Lung (tissue), 12 donors: ENCODE data around the gene BAIAP2. TPM values are rescaled to one million over a fixed set of nuclear protein-coding genes. Genes with fewer than 3 reads are reported as not detected.

ENCODE experiments used
- ATAC-seq: fragments of 200-7000 bp; cut with Tn5 transposase; one replicate; pipeline ENCODE4 v1.9.1; 2020; ENCODE audit warnings: moderate number of reproducible peaks; ENCODE audit not compliant: insufficient read depth, low FRiP score
- DNase-seq, 3 donors: peaks; one replicate each; pipeline ENCODE4 v3.0.0-alpha.2; 2013 to 2017
- H3K27ac ChIP-seq, 2 donors: one replicate each; pipeline ENCODE4 v1.5.1; 2013; ENCODE audit warnings: mild to moderate bottlenecking in 2 of 2, moderate library complexity in 2 of 2, control low read depth in 1 of 2, inconsistent platforms in 1 of 2, low read depth in 1 of 2, low read length in 1 of 2
- H3K27me3 ChIP-seq, 3 donors: one replicate each; pipeline ENCODE4 v1.5.1; 2013; ENCODE audit warnings: low read length in 2 of 3; ENCODE audit not compliant: control insufficient read depth in 3 of 3, insufficient read depth in 3 of 3
- H3K36me3 ChIP-seq, 4 donors: one replicate each; pipeline ENCODE4 v1.5.1; 2013; ENCODE audit warnings: low read length in 4 of 4, mild to moderate bottlenecking in 1 of 4, moderate library complexity in 1 of 4; ENCODE audit not compliant: control insufficient read depth in 4 of 4, insufficient read depth in 4 of 4
- H3K4me1 ChIP-seq, 5 donors: one replicate each; pipeline ENCODE4 v1.5.1; 2013; ENCODE audit warnings: low read length in 5 of 5, mild to moderate bottlenecking in 2 of 5, moderate library complexity in 1 of 5; ENCODE audit not compliant: control insufficient read depth in 5 of 5, insufficient read depth in 5 of 5
- H3K4me3 ChIP-seq: one replicate; pipeline ENCODE4 v1.5.1; 2013; ENCODE audit warnings: mild to moderate bottlenecking, control low read depth, moderate library complexity
- H3K9ac ChIP-seq, 2 donors: one replicate each; pipeline ENCODE4 v1.5.1; 2013; ENCODE audit warnings: low read length in 2 of 2, control low read depth in 1 of 2; ENCODE audit not compliant: insufficient read depth in 1 of 2
- H3K9me3 ChIP-seq, 4 donors: one replicate each; pipeline ENCODE4 v1.5.1; 2013; ENCODE audit warnings: low read length in 3 of 4, mild to moderate bottlenecking in 1 of 4, moderate library complexity in 1 of 4; ENCODE audit not compliant: control insufficient read depth in 4 of 4, insufficient read depth in 3 of 4
- WGBS, 2 donors: extraction: QIAGEN DNeasy Blood & Tissue Kit; methylation state at CpG; one replicate each; pipeline ENCODE4 v1.1.7; 2013; 5-methylcytosine and 5-hydroxymethylcytosine counted together
- polyA plus RNA-seq, 2 donors: library from polyadenylated mRNA; stranded (reverse); fragments of 200-250 nt; gene quantifications; one replicate each; pipeline ENCODE4 v1.2.1, GENCODE V29; 2013
- total RNA-seq, 2 donors: library from RNA; depleted of rRNA in 1 of 2; stranded (reverse); fragments of >200 nt in 1 of 2; gene quantifications; one replicate each; pipeline ENCODE4 v1.2.1, GENCODE V29; 2014 to 2021
- TF ChIP-seq, protein P1 (sequence below): IDR thresholded peaks from 2 replicates; pipeline ENCODE4 v1.5.1; 2012; ENCODE audit warnings: mild to moderate bottlenecking; ENCODE audit errors: control extremely low read depth, extremely low read depth
- donor health status: control.
- donor health status: control.
- donor health status: Bipolar disorder and iron deficiency.
- donor health status: healthy.
- donor health status: DM: yes; HTN: yes; CAD: no.

Gene BAIAP2
- total and polyA plus RNA-seq, 4 donors = 59.2 to 141 (median 77.7) TPM

DNA sequence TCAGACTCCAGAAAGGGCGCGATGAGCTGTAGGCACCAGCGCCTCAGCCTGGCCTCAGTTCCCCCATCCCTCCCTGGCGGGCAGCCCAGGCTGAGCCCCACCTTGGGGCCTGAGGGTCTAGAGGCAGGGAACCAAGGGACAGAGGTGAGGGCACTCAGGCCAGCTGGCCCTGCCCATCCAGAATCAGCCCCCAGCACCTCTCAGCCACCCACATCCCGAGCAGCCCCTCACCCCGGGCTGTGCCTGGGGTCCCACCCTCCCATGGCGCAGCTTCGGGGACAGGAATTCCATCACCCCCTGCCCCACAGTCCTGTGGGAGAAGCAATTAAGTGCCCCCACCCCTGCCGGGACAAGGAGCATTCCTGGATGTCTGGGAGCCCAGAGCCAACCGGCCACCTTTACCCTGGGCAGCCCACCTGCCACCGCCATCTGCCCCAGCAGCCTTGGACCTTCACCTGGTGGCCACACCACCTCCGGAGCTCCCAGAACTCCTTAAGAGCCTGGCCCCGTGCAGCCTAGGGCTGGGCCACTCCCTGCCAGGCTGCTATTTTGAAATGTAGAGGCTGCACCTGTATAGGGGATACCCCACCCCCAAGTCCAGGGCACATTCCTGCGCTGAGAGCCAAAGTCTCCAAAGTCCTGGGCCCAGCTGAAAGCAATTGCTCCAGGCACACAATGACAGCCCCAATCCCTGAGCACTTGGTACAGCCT, 96.7 kb downstream of the BAIAP2 start:
- ATAC-seq = peak; percentile 54
- no peaks in the 10 kb centered on the region for H3K27me3 ChIP-seq
- H3K4me3 ChIP-seq = peak overlapping the region; percentile 17
- 74 to 82% methylated on average over 13 to 14 of the region's 14 CpGs for WGBS, 2 donors
- peaks cover 0 to 19% (median 0%) of the 10 kb centered on the region in 5 donors for H3K4me1 ChIP-seq
- peak; percentile 40 to 68 (median 60) for DNase-seq
- H3K9me3 ChIP-seq = no peaks in the 10 kb centered on the region
- no peak overlapping the region for H3K9ac ChIP-seq
- TF ChIP-seq, protein P1, sequence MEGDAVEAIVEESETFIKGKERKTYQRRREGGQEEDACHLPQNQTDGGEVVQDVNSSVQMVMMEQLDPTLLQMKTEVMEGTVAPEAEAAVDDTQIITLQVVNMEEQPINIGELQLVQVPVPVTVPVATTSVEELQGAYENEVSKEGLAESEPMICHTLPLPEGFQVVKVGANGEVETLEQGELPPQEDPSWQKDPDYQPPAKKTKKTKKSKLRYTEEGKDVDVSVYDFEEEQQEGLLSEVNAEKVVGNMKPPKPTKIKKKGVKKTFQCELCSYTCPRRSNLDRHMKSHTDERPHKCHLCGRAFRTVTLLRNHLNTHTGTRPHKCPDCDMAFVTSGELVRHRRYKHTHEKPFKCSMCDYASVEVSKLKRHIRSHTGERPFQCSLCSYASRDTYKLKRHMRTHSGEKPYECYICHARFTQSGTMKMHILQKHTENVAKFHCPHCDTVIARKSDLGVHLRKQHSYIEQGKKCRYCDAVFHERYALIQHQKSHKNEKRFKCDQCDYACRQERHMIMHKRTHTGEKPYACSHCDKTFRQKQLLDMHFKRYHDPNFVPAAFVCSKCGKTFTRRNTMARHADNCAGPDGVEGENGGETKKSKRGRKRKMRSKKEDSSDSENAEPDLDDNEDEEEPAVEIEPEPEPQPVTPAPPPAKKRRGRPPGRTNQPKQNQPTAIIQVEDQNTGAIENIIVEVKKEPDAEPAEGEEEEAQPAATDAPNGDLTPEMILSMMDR = no peak
- H3K36me3 ChIP-seq = peaks cover 0 to 14% (median 0%) of the 10 kb centered on the region in 4 donors
- peak overlapping the region in 1 of 2 donors; percentile 88 for H3K27ac ChIP-seq

DNA sequence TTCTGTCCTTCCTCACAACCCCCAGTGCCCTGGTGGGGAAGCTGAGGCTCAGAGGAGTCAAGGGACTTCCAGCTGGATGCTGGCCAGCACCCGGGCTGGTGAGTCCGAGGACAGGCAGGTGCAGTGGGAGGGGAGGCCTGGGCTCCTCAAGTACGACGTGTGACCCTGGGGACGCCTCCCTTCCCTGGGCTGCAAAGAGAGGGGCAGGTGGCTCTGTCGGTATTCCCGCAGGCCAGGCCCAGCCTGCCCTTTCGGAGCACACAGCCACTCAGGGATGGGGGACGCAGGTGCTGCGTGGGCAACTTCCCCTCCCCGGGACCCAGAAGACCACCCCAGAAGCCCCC, 97.2 kb downstream of the BAIAP2 start:
- DNase-seq (no peak), ATAC-seq (peak; percentile 3)
- 62 to 68% methylated on average over 11 of the region's 11 CpGs for WGBS, 2 donors

DNA sequence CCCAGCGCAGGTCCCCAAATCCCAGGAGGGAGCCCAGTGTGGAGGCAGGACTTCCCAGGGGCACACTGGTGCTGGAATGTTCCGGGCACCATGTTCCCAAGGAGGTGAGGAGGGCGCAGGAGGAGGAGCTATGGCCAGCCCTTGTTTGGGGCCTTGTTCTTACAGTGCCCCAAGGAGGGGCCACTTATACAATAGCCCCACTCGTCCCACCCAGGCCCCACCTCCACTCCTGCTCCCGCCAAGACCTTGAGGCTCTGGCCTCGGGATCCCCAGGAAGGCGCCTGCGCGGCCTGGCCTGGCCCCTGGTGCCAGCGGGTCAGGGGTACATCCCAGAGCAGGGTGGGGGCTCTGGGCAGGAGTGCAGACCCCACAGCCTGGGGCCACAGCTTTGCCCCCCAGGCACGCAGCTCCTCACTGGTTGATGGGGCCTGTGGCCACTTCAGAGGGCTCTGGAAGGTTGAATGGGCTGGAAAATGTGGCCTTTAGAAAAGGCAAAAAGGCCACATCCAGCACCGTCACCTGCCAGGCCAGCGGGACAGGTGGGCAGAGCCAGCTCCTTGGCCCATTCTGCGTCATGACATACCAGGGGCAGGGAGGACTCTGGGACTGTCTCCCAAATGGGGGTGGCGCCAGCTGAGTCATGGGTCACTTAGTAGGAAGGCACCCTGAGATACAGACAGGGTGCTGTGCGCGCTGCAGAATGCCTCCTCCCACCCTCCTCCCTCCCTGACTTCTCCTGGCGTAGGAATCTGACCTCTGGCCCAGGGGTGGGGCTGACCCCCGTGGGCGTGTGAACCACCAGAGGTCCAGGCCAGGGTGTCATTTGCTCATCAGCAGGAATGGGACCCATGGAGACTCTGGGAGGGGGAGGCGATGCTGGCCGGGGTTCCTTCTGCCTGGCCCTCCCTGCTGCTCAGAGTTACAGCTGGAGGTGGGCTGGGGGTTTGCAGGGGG, 98.1 kb downstream of the BAIAP2 start:
- ATAC-seq = no peak
- H3K36me3 ChIP-seq = peaks cover 0 to 7% (median 0%) of the 10 kb centered on the region in 4 donors
- peak overlapping the region in 1 of 2 donors; percentile 88 for H3K27ac ChIP-seq
- TF ChIP-seq, protein P1 = no peak
- no peaks in the 10 kb centered on the region for H3K27me3 ChIP-seq
- peaks cover 0 to 19% (median 0%) of the 10 kb centered on the region in 5 donors for H3K4me1 ChIP-seq
- H3K9me3 ChIP-seq = no peaks in the 10 kb centered on the region
- no peak for DNase-seq
- 75 to 92% methylated on average over 22 of the region's 22 CpGs for WGBS, 2 donors
- no peak overlapping the region for H3K9ac ChIP-seq
- no peak overlapping the region for H3K4me3 ChIP-seq

More for the DNA sequence above, 97.2 kb downstream of the BAIAP2 start:
- H3K27ac ChIP-seq = peak overlapping the region in 1 of 2 donors; percentile 88
- H3K36me3 ChIP-seq = peaks cover 0 to 12% (median 0%) of the 10 kb centered on the region in 4 donors
- no peaks in the 10 kb centered on the region for H3K27me3 ChIP-seq
- TF ChIP-seq, protein P1 = no peak
- H3K9me3 ChIP-seq = no peaks in the 10 kb centered on the region
- H3K4me3 ChIP-seq = no peak overlapping the region
- no peak overlapping the region for H3K9ac ChIP-seq
- H3K4me1 ChIP-seq = peaks cover 0 to 19% (median 0%) of the 10 kb centered on the region in 5 donors
